ENCODE measurements around the gene KCTD3. TPM values are rescaled to one million over a fixed set of nuclear protein-coding genes. Genes with fewer than 3 reads are reported as not detected.

Gene KCTD3
- total RNA-seq, 1 donor from 2014 or later: 55.8 TPM

- TF ChIP-seq, protein P1, sequence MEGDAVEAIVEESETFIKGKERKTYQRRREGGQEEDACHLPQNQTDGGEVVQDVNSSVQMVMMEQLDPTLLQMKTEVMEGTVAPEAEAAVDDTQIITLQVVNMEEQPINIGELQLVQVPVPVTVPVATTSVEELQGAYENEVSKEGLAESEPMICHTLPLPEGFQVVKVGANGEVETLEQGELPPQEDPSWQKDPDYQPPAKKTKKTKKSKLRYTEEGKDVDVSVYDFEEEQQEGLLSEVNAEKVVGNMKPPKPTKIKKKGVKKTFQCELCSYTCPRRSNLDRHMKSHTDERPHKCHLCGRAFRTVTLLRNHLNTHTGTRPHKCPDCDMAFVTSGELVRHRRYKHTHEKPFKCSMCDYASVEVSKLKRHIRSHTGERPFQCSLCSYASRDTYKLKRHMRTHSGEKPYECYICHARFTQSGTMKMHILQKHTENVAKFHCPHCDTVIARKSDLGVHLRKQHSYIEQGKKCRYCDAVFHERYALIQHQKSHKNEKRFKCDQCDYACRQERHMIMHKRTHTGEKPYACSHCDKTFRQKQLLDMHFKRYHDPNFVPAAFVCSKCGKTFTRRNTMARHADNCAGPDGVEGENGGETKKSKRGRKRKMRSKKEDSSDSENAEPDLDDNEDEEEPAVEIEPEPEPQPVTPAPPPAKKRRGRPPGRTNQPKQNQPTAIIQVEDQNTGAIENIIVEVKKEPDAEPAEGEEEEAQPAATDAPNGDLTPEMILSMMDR (IDR thresholded peaks at IDR 0.05): no peak
- Histone ChIP-seq H3K27me3 (no peaks in the 10 kb centered on the region), H3K36me3 (no peaks in the 10 kb centered on the region), H3K9me3 (no peaks in the 10 kb centered on the region), H3K4me3 (no peak overlapping the region), H3K27ac (no peak overlapping the region), H3K4me1 (no peaks in the 10 kb centered on the region)
- no peak for DNase-seq (ENCODE audit: low spot score in 2 of 2)
- intact Hi-C loops (cut with DNase I): no loop called here
Measured at GRCh38 chr1:215544566-215544965, 22.5 kb upstream of the KCTD3 start.

- Histone ChIP-seq H3K27me3 (no peaks in the 10 kb centered on the region), H3K4me1 (no peaks in the 10 kb centered on the region), H3K36me3 (no peaks in the 10 kb centered on the region), H3K9me3 (no peaks in the 10 kb centered on the region), H3K27ac (no peak overlapping the region), H3K4me3 (no peak overlapping the region)
- intact Hi-C loops (cut with DNase I): no loop called here
- TF ChIP-seq, protein P1 (IDR thresholded peaks at IDR 0.05): no peak
- DNase-seq (ENCODE audit: low spot score in 2 of 2): no peak
Measured at GRCh38 chr1:215545096-215545495, 22.0 kb upstream of the KCTD3 start.

DNA sequence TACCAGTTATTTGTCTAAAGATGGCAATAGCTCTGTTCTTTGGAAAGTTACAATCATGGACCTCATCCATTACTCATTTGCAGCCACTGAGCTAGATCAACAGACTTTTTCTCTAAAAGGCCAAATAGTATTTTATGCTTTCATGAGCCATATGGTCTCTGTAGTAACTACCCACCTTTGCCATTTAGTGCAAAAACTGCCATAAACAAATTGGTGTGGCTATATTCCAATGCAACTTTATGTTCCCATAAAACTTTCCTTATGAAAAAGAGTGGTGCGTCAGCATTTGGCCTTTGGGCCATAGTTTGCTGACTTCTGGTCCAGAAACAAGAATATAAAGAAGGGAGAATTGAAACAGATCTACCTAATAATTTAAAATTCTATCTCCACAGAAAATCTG, 20.1 kb upstream of the KCTD3 start:
- TF ChIP-seq, protein P1 (IDR thresholded peaks at IDR 0.05): no peak
- no peaks in the 10 kb centered on the region for H3K9me3 ChIP-seq
- no peaks in the 10 kb centered on the region for H3K27me3 ChIP-seq
- no peak overlapping the region for H3K27ac ChIP-seq
- H3K4me1 ChIP-seq: no peaks in the 10 kb centered on the region
- no peak overlapping the region for H3K4me3 ChIP-seq
- no peak for DNase-seq (ENCODE audit: low spot score in 2 of 2)
- intact Hi-C loops (cut with DNase I): no loop called here
- no peaks in the 10 kb centered on the region for H3K36me3 ChIP-seq

DNA sequence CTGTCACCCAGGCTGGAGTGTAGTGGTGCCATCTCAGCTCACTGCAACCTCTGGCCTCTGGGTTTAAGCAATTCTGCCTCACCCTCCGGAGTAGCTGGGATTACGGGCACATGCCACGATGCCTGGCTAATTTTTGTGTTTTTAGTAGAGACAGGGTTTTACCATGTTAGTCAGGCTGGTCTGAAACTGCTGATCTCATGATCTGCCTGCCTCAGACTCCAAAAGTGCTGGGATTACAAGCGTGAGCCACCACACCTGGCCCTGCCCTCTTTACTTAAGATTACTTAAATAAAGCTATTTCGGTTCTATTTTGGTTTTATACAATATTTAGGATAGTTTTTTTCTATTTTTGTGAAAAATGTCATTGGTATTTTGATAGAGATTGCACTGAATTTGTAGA, 15.3 kb upstream of the KCTD3 start:
- H3K4me1 ChIP-seq: no peaks in the 10 kb centered on the region
- H3K36me3 ChIP-seq: no peaks in the 10 kb centered on the region
- no peak for DNase-seq (ENCODE audit: low spot score in 2 of 2)
- intact Hi-C loops (cut with DNase I): no loop called here
- no peak overlapping the region for H3K4me3 ChIP-seq
- no peaks in the 10 kb centered on the region for H3K27me3 ChIP-seq
- H3K27ac ChIP-seq: no peak overlapping the region
- TF ChIP-seq, protein P1 (IDR thresholded peaks at IDR 0.05): no peak
- no peaks in the 10 kb centered on the region for H3K9me3 ChIP-seq

GRCh38 chr1:215554865-215555264, 12.2 kb upstream of the KCTD3 start:
- intact Hi-C loops (cut with DNase I): no loop called here
- H3K4me1 ChIP-seq: no peaks in the 10 kb centered on the region
- H3K27ac ChIP-seq: no peak overlapping the region
- H3K4me3 ChIP-seq: no peak overlapping the region
- H3K9me3 ChIP-seq: no peaks in the 10 kb centered on the region
- TF ChIP-seq, protein P1 (IDR thresholded peaks at IDR 0.05): no peak
- H3K36me3 ChIP-seq: no peaks in the 10 kb centered on the region
- H3K27me3 ChIP-seq: no peaks in the 10 kb centered on the region
- DNase-seq (ENCODE audit: low spot score in 2 of 2): no peak

- TF ChIP-seq, protein P1 (IDR thresholded peaks at IDR 0.05): no peak
- no peaks in the 10 kb centered on the region for H3K9me3 ChIP-seq
- H3K27ac ChIP-seq: no peak overlapping the region
- no peak for DNase-seq (ENCODE audit: low spot score in 2 of 2)
- H3K36me3 ChIP-seq: no peaks in the 10 kb centered on the region
- H3K4me1 ChIP-seq: no peaks in the 10 kb centered on the region
- H3K27me3 ChIP-seq: no peaks in the 10 kb centered on the region
- no peak overlapping the region for H3K4me3 ChIP-seq
- intact Hi-C loops (cut with DNase I): no loop called here
Measured at GRCh38 chr1:215555531-215555930, 11.6 kb upstream of the KCTD3 start.

Measured in ascending aorta (tissue), 2 donors.